SK-N-SH treated with all-trans-retinoic acid at 6 μM for 48 hours (cell line): ENCODE measurements around the gene WDR18.
"Not testable (repeated sequence)": the region's sequence is repeated elsewhere in the genome, so short reads cannot be mapped to it uniquely, and the experiment has no call there.

Source experiments
- ATAC-seq: fragments of 200-7000 bp; cut with Tn5 transposase; 3 replicates; pipeline ENCODE4 v1.9.1; 2020; ENCODE audit warnings: mild to moderate bottlenecking, moderate library complexity
- ARNTL ChIP-seq: fragments of 450-650 bp; formaldehyde crosslinking; IDR thresholded peaks from 2 replicates; pipeline ENCODE4 v1.5.0; 2020; ENCODE audit warnings: low read depth, mild to moderate bottlenecking, moderate library complexity, borderline replicate concordance
- GLIS3 ChIP-seq: fragments of 250-450 bp; sonication (Bioruptor Pico); IDR thresholded peaks from 2 replicates; pipeline ENCODE4 v1.5.0; 2020; ENCODE audit warnings: mild to moderate bottlenecking, moderate library complexity
- OSR1 ChIP-seq: fragments of 250-450 bp; sonication (Bioruptor Pico); IDR thresholded peaks from 2 replicates; pipeline ENCODE4 v1.8.0; 2022; ENCODE audit warnings: moderate library complexity, mild to moderate bottlenecking, inconsistent platforms
- PPARA ChIP-seq: fragments of 250-450 bp; sonication (Bioruptor Pico); IDR thresholded peaks from 2 replicates; pipeline ENCODE4 v1.5.0; 2020; ENCODE audit warnings: mild to moderate bottlenecking, borderline replicate concordance
- RARB ChIP-seq: fragments of 250-450 bp; sonication (Bioruptor Pico); IDR thresholded peaks from 2 replicates; pipeline ENCODE4 v1.8.0; 2021; ENCODE audit warnings: mild to moderate bottlenecking, moderate library complexity
- SNAI2 ChIP-seq: fragments of 250-450 bp; sonication (Bioruptor Pico); IDR thresholded peaks from 2 replicates; pipeline ENCODE4 v1.5.0; 2020; ENCODE audit warnings: mild to moderate bottlenecking, moderate library complexity
- TCF4 ChIP-seq: fragments of 250-450 bp; sonication (Bioruptor Pico); IDR thresholded peaks from 2 replicates; pipeline ENCODE4 v1.8.0; 2021; ENCODE audit warnings: mild to moderate bottlenecking, moderate library complexity, borderline replicate concordance
- ZC3H10 ChIP-seq: fragments of 250-450 bp; sonication (Bioruptor Pico); IDR thresholded peaks from 2 replicates; pipeline ENCODE4 v1.5.1; 2021; ENCODE audit warnings: mild to moderate bottlenecking, moderate library complexity
- ZFP3 ChIP-seq: fragments of 250-450 bp; sonication (Bioruptor Pico); IDR thresholded peaks from 2 replicates; pipeline ENCODE4 v1.5.0; 2020; ENCODE audit warnings: mild to moderate bottlenecking, moderate library complexity
- ZFP30 ChIP-seq: fragments of 450-650 bp; formaldehyde crosslinking; IDR thresholded peaks from 2 replicates; pipeline ENCODE4 v1.5.0; 2022; ENCODE audit warnings: mild to moderate bottlenecking, moderate library complexity
- ZNF565 ChIP-seq: fragments of 450-650 bp; formaldehyde crosslinking; conservative IDR thresholded peaks from 2 replicates; pipeline ENCODE4 v1.5.0; 2020; ENCODE audit warnings: low read depth, mild to moderate bottlenecking, moderate library complexity
- ZNF70 ChIP-seq: fragments of 450-650 bp; formaldehyde crosslinking; IDR thresholded peaks from 2 replicates; pipeline ENCODE4 v1.5.0; 2020; ENCODE audit warnings: mild to moderate bottlenecking, moderate library complexity
- TF ChIP-seq, protein P1 (sequence below): fragments of 250-450 bp; sonication (Bioruptor Pico); IDR thresholded peaks from 2 replicates; pipeline ENCODE4 v1.5.1; 2021; ENCODE audit warnings: mild to moderate bottlenecking, moderate library complexity
- TF ChIP-seq, protein P2 (sequence below): fragments of 250-450 bp; sonication (Bioruptor Pico); IDR thresholded peaks from 2 replicates; pipeline ENCODE4 v1.8.0; 2020; ENCODE audit warnings: mild to moderate bottlenecking, moderate library complexity, borderline replicate concordance

WDR18 gene

GRCh38 chr19:1019980-1020867 is 36.1 kb downstream of the WDR18 start:
- ATAC-seq = no peak
- no peak for TF ChIP-seq ZFP30
- TF ChIP-seq, protein P1, sequence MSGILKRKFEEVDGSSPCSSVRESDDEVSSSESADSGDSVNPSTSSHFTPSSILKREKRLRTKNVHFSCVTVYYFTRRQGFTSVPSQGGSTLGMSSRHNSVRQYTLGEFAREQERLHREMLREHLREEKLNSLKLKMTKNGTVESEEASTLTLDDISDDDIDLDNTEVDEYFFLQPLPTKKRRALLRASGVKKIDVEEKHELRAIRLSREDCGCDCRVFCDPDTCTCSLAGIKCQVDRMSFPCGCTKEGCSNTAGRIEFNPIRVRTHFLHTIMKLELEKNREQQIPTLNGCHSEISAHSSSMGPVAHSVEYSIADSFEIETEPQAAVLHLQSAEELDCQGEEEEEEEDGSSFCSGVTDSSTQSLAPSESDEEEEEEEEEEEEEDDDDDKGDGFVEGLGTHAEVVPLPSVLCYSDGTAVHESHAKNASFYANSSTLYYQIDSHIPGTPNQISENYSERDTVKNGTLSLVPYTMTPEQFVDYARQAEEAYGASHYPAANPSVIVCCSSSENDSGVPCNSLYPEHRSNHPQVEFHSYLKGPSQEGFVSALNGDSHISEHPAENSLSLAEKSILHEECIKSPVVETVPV (CRISPR knock-in tag) = no peak
- no peak for TF ChIP-seq ZNF70 (CRISPR knock-in tag)
- no peak for TF ChIP-seq TCF4 (CRISPR knock-in tag)
- TF ChIP-seq GLIS3 (CRISPR knock-in tag) = no peak
- no peak for TF ChIP-seq PPARA (CRISPR knock-in tag)
- TF ChIP-seq RARB (CRISPR knock-in tag) = no peak
- TF ChIP-seq OSR1 (CRISPR knock-in tag) = no peak
- no peak for TF ChIP-seq ZC3H10 (CRISPR knock-in tag)
- TF ChIP-seq ZNF565 (CRISPR knock-in tag) = no peak
- TF ChIP-seq SNAI2 (CRISPR knock-in tag) = no peak

GRCh38 chr19:1020868-1021425 is 36.8 kb downstream of the WDR18 start, which contains the start of gene TMEM259:
Gene TMEM259, minus strand, starts transcription at chr19:1021123. Its CDS starts 127 bp downstream, at chr19:1020996.
- TF ChIP-seq ZFP30 (no peak), ZNF70 (CRISPR knock-in tag) (no peak)
- peak; percentile 90 for ATAC-seq

- ATAC-seq = not testable (repeated sequence)
Observed at GRCh38 chr19:1023883-1024188, 39.7 kb downstream of the WDR18 start.

GRCh38 chr19:1025080-1025479 is 40.9 kb downstream of the WDR18 start:
- not testable (repeated sequence) for ATAC-seq

GRCh38 chr19:1025960-1026782 is 42.0 kb downstream of the WDR18 start, which contains the start of gene CNN2:
Gene CNN2, plus strand, starts transcription at chr19:1026608. Its CDS starts 54 bp downstream, at chr19:1026662.
- peak; percentile 85 for ATAC-seq
- TF ChIP-seq ZFP3 (CRISPR knock-in tag) = peak; percentile 100
- TF ChIP-seq, protein P2, sequence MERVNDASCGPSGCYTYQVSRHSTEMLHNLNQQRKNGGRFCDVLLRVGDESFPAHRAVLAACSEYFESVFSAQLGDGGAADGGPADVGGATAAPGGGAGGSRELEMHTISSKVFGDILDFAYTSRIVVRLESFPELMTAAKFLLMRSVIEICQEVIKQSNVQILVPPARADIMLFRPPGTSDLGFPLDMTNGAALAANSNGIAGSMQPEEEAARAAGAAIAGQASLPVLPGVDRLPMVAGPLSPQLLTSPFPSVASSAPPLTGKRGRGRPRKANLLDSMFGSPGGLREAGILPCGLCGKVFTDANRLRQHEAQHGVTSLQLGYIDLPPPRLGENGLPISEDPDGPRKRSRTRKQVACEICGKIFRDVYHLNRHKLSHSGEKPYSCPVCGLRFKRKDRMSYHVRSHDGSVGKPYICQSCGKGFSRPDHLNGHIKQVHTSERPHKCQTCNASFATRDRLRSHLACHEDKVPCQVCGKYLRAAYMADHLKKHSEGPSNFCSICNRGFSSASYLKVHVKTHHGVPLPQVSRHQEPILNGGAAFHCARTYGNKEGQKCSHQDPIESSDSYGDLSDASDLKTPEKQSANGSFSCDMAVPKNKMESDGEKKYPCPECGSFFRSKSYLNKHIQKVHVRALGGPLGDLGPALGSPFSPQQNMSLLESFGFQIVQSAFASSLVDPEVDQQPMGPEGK (CRISPR knock-in tag) = peak; percentile 64; the same call in 1 of the 2 replicates
- TF ChIP-seq ARNTL (CRISPR knock-in tag) = no peak
- TF ChIP-seq TCF4 (CRISPR knock-in tag) = no peak
- no peak for TF ChIP-seq ZC3H10 (CRISPR knock-in tag)

More at GRCh38 chr19:1025080-1025479, 40.9 kb downstream of the WDR18 start:
- peak; percentile 94 for TF ChIP-seq ZFP3 (CRISPR knock-in tag)
- TF ChIP-seq, all 23 proteins: peak for 1; not testable (repeated sequence) for 22

DNA sequence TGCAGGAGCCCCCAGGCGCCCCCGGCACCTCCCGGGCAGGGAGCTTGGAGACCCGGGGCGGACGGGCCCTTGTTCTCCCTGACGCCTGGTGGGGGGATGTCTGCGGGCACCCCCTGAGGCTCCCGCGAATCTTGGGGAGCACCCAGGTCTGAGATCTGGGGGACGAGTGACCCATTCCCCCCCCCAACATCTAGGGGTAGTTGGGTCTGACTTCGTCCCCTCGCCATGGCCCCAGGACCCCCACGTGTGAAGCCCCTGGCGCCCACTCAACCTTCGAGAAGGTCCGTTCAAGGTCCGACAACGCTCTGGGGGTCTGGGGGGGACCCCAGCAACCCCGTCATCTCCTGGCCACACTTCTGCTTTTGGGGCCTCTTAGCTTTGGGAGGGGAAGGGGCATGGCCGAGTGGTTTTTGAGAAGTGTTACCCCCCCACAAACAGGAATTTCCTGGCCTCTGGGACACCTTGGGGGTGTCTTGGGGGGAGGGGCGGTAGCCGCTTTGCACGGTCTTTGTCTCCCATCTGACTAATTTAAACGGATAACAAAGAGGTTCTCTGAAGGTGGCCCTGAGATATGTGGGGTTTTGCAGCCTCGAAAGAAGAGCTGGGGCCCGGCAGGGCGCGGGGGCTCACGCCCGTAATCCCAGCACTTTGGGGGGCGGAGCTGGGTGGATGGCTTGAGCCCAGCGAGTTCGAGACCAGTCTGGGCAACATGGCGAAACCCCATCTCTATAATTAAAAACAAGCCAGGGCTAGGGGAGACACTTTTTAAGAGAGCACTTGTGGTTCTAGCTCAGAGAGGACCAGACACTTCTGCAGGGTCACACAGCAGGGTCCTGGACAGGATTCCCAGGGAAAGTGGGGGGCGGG is 42.9 kb downstream of the WDR18 start:
- TF ChIP-seq ZFP3 (CRISPR knock-in tag) (peak; percentile 75; the same call in 1 of the 2 replicates), GLIS3 (CRISPR knock-in tag) (no peak)
- peak; percentile 13 for ATAC-seq

DNA sequence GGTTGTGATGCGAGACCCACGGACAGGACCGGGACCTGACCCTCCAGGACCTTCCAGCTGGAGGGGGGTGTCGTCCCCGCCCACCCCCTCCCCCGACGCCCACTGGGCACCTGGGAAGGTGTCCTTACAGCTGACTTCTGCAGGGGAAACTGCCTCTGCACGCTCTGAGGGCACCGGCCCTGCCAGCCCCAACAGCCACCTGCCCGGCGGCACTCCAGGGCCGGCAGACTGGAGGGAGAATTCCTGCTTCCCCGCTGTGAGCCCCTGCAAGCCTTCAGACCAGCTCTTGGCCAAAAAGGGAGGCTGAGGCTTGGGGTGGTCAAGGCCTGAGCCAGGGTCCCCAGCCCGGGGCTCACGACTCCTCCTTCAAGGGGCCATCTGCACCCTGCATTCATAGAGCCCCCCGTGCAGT is 43.5 kb downstream of the WDR18 start:
- ATAC-seq = peak; percentile 11
- TF ChIP-seq, protein P1 (CRISPR knock-in tag) = no peak
- TF ChIP-seq ZNF565 (CRISPR knock-in tag) = no peak
- TF ChIP-seq RARB (CRISPR knock-in tag) = peak; percentile 52; the same call in 1 of the 2 replicates
- no peak for TF ChIP-seq GLIS3 (CRISPR knock-in tag)
